ENCODE results near the gene AMN. TPM values are rescaled to one million over a fixed set of nuclear protein-coding genes. Genes with fewer than 3 reads are reported as not detected.

Gene AMN
- total and polyA plus RNA-seq, 2 donors (not counting 1 experiment from before 2014, with no cell fraction given) = 11.5 to 15.0 TPM

DNA sequence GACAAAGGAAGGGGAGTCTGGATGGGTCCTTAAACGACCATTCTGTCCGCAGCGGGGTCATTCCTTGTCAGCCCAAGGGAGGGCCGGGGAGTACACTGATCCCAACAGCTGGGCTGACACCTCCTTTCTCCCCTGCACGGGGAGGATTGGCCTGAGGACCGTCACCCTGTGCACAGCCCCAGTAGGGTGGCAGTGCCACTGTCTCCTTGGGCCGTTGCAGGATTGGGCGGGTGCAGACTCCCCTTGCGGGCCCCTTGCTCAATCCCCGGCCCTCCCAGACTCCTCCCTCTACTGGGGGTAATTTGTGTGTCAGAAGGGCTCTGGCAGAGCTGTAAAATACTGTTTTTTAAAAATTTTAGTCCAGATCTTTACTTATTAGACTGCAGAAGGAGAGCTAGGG lies 12.6 kb upstream of the AMN start:
- POLR2A ChIA-PET = no interaction called here
- no peak for DNase-seq
- Histone ChIP-seq H3K4me1 (ENCODE audit: control insufficient read depth in 2 of 2, insufficient read depth in 2 of 2, low read length in 2 of 2) (peaks cover 30 to 39% of the 10 kb centered on the region in 2 donors), H3K79me2 (ENCODE audit: control insufficient read depth, insufficient read depth, low read length) (peaks cover 35% of the 10 kb centered on the region), H3K9me3 (ENCODE audit: control extremely low read depth in 1 of 3, control insufficient read depth in 2 of 3, insufficient read depth in 1 of 3, low read length in 2 of 3) (no peaks in the 10 kb centered on the region), H3K27me3 (replicated peaks in 1 of 4; ENCODE audit: control extremely low read depth in 1 of 4, control insufficient read depth in 3 of 4, insufficient read depth in 4 of 4, low read length in 3 of 4) (no peaks in the 10 kb centered on the region), H3K9ac (ENCODE audit: low read length) (no peak overlapping the region), H3K4me2 (replicated peaks; ENCODE audit: low read depth, low read length, poor library complexity, severe bottlenecking) (no peak overlapping the region), H3K27ac (ENCODE audit: low read length in 2 of 2) (no peak overlapping the region), H3K36me3 (replicated peaks in 1 of 2; ENCODE audit: control extremely low read depth in 1 of 2, control insufficient read depth in 1 of 2, extremely low read depth in 1 of 2, insufficient read depth in 2 of 2, low read length in 1 of 2) (peaks cover 0 to 49% of the 10 kb centered on the region in 2 experiments), H3K4me3 (ENCODE audit: control extremely low read depth in 1 of 5, extremely low read depth in 1 of 5, insufficient read depth in 1 of 5, low read depth in 2 of 5, low read length in 4 of 5) (no peak overlapping the region), H2AFZ (ENCODE audit: insufficient read depth, low read depth, low read length, poor library complexity, severe bottlenecking) (no peak overlapping the region), H4K20me1 (ENCODE audit: control insufficient read depth, insufficient read depth, low read length, poor library complexity, severe bottlenecking) (peaks cover 12% of the 10 kb centered on the region)
- intact Hi-C loops (cut with micrococcal nuclease) = no loop called here
- no peaks in the 10 kb centered on the region for H3K27me3 Mint-ChIP-seq
- H3K9me3 Mint-ChIP-seq (ENCODE audit: insufficient read depth) = no peaks in the 10 kb centered on the region
- no peak for ATAC-seq (ENCODE audit: low read depth)
- 94% methylated on average over 6 of the region's 10 CpGs for WGBS (ENCODE audit: insufficient coverage)
- TF ChIP-seq, protein P1, sequence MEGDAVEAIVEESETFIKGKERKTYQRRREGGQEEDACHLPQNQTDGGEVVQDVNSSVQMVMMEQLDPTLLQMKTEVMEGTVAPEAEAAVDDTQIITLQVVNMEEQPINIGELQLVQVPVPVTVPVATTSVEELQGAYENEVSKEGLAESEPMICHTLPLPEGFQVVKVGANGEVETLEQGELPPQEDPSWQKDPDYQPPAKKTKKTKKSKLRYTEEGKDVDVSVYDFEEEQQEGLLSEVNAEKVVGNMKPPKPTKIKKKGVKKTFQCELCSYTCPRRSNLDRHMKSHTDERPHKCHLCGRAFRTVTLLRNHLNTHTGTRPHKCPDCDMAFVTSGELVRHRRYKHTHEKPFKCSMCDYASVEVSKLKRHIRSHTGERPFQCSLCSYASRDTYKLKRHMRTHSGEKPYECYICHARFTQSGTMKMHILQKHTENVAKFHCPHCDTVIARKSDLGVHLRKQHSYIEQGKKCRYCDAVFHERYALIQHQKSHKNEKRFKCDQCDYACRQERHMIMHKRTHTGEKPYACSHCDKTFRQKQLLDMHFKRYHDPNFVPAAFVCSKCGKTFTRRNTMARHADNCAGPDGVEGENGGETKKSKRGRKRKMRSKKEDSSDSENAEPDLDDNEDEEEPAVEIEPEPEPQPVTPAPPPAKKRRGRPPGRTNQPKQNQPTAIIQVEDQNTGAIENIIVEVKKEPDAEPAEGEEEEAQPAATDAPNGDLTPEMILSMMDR (IDR thresholded peaks at IDR 0.05) = no peak
- TF ChIP-seq EZH2 (IDR thresholded peaks at IDR 0.05; ENCODE audit: borderline replicate concordance, insufficient read depth, low read depth, low read length, poor library complexity, severe bottlenecking) = no peak
- H3K27ac Mint-ChIP-seq = no peak overlapping the region
- CTCF ChIA-PET = no interaction called here
- peaks cover 35% of the 10 kb centered on the region for H3K4me1 Mint-ChIP-seq
- no peak overlapping the region for H3K4me3 Mint-ChIP-seq

DNA sequence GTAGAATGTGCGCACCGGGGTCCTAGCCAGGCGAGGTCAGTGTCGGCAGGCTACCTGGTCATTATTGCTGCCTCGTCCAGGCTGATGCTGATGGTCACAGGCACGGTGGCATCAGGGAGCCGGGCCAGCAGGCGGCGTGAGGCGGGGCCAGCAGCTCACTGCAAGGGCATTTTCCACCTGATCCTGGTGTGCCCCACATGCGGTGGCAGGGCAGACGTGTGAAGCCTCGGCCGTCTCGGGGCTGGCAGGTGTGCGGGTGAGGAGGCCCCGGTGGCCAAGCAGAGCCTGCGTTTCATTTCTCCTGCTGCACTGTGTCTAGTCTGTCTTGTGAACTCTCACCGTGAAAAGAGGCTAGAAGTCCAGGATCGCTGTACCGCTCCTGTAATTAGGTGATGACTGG lies 12.0 kb upstream of the AMN start:
- ATAC-seq (ENCODE audit: low read depth) = no peak
- H3K4me3 ChIP-seq (ENCODE audit: control extremely low read depth in 1 of 5, extremely low read depth in 1 of 5, insufficient read depth in 1 of 5, low read depth in 2 of 5, low read length in 4 of 5) = no peak overlapping the region
- Mint-ChIP-seq H3K4me3 (no peak overlapping the region), H3K27me3 (no peaks in the 10 kb centered on the region), H3K9me3 (ENCODE audit: insufficient read depth) (no peaks in the 10 kb centered on the region), H3K27ac (no peak overlapping the region), H3K4me1 (peaks cover 37% of the 10 kb centered on the region)
- H2AFZ ChIP-seq (ENCODE audit: insufficient read depth, low read depth, low read length, poor library complexity, severe bottlenecking) = no peak overlapping the region
- WGBS (ENCODE audit: insufficient coverage) = 93% methylated on average over 19 of the region's 21 CpGs
- CTCF ChIA-PET = no interaction called here
- H4K20me1 ChIP-seq (ENCODE audit: control insufficient read depth, insufficient read depth, low read length, poor library complexity, severe bottlenecking) = peaks cover 12% of the 10 kb centered on the region
- H3K9me3 ChIP-seq (ENCODE audit: control extremely low read depth in 1 of 3, control insufficient read depth in 2 of 3, insufficient read depth in 1 of 3, low read length in 2 of 3) = no peaks in the 10 kb centered on the region
- H3K9ac ChIP-seq (ENCODE audit: low read length) = no peak overlapping the region
- TF ChIP-seq, protein P1 (IDR thresholded peaks at IDR 0.05) = no peak
- no peak for TF ChIP-seq EZH2 (IDR thresholded peaks at IDR 0.05; ENCODE audit: borderline replicate concordance, insufficient read depth, low read depth, low read length, poor library complexity, severe bottlenecking)
- H3K4me1 ChIP-seq (ENCODE audit: control insufficient read depth in 2 of 2, insufficient read depth in 2 of 2, low read length in 2 of 2) = peaks cover 35 to 44% of the 10 kb centered on the region in 2 donors
- no peak for DNase-seq
- H3K79me2 ChIP-seq (ENCODE audit: control insufficient read depth, insufficient read depth, low read length) = peaks cover 29% of the 10 kb centered on the region
- no peak overlapping the region for H3K27ac ChIP-seq (ENCODE audit: low read length in 2 of 2)
- H3K36me3 ChIP-seq (replicated peaks in 1 of 2; ENCODE audit: control extremely low read depth in 1 of 2, control insufficient read depth in 1 of 2, extremely low read depth in 1 of 2, insufficient read depth in 2 of 2, low read length in 1 of 2) = peaks cover 0 to 44% of the 10 kb centered on the region in 2 experiments
- no peaks in the 10 kb centered on the region for H3K27me3 ChIP-seq (replicated peaks in 1 of 4; ENCODE audit: control extremely low read depth in 1 of 4, control insufficient read depth in 3 of 4, insufficient read depth in 4 of 4, low read length in 3 of 4)
- intact Hi-C loops (cut with micrococcal nuclease) = no loop called here
- no peak overlapping the region for H3K4me2 ChIP-seq (replicated peaks; ENCODE audit: low read depth, low read length, poor library complexity, severe bottlenecking)
- POLR2A ChIA-PET = no interaction called here
